Astrocyte of the cerebellum (primary cell): ENCODE measurements around the gene COPRS.
"Not testable (repeated sequence)": the region's sequence is repeated elsewhere in the genome, so short reads cannot be mapped to it uniquely, and the experiment has no call there.

Source experiments
- DNase-seq: peaks from one replicate; pipeline ENCODE4 v3.0.0-alpha.2; 2011; ENCODE audit warnings: low read depth
- H3K4me3 ChIP-seq: 2 replicates; pipeline ENCODE4 v1.5.1; 2011; ENCODE audit warnings: mild to moderate bottlenecking, low read depth, low read length, moderate library complexity
- CTCF ChIP-seq: IDR thresholded peaks from 2 replicates; pipeline ENCODE4 v1.5.1; 2012; ENCODE audit warnings: low read length, low read depth, moderate library complexity, mild to moderate bottlenecking; ENCODE audit errors: missing control alignments
- in situ Hi-C: cut with HindIII; loops from 2 replicates; pipeline ENCODE4 v1.10.0; 2017; ENCODE audit warnings: low sequenced_read_pairs

The COPRS gene

GRCh38 chr17:31815212-31815730 lies 43.8 kb downstream of the COPRS start:
- no peak overlapping the region for H3K4me3 ChIP-seq
- TF ChIP-seq CTCF: no peak
- DNase-seq: no peak
- in situ Hi-C loops: no loop called here

GRCh38 chr17:31811101-31811500 lies 47.9 kb downstream of the COPRS start:
- TF ChIP-seq CTCF: no peak
- no peak for DNase-seq
- H3K4me3 ChIP-seq: no peak overlapping the region
- in situ Hi-C loops: no loop called here

GRCh38 chr17:31809876-31810275 lies 49.2 kb downstream of the COPRS start:
- in situ Hi-C loops: loop anchor here (10.0 kb wide), 1 partner anchor 65 kb away; no protein-coding TSS in a partner anchor
- not testable (repeated sequence) for DNase-seq

GRCh38 chr17:31808521-31809050 lies 50.5 kb downstream of the COPRS start:
- in situ Hi-C loops: loop anchor here (10.0 kb wide), 1 partner anchor 66 kb away; no protein-coding TSS in a partner anchor
- no peak for TF ChIP-seq CTCF
- H3K4me3 ChIP-seq: no peak overlapping the region
- DNase-seq: no peak

More at GRCh38 chr17:31809876-31810275, 49.2 kb downstream of the COPRS start:
- not testable (repeated sequence) for H3K4me3 ChIP-seq

GRCh38 chr17:31807846-31808245 lies 51.2 kb downstream of the COPRS start:
- in situ Hi-C loops: loop anchor here (10.0 kb wide), 1 partner anchor 67 kb away; no protein-coding TSS in a partner anchor
- no peak overlapping the region for H3K4me3 ChIP-seq
- DNase-seq: no peak
- no peak for TF ChIP-seq CTCF

- no peak overlapping the region for H3K4me3 ChIP-seq
- in situ Hi-C loops: loop anchor here (10.0 kb wide), 1 partner anchor 68 kb away; no protein-coding TSS in a partner anchor
- no peak for TF ChIP-seq CTCF
- no peak for DNase-seq
Observed at GRCh38 chr17:31806921-31807320, 52.1 kb downstream of the COPRS start.

GRCh38 chr17:31803494-31804213 lies 55.4 kb downstream of the COPRS start:
- TF ChIP-seq CTCF: no peak
- in situ Hi-C loops: loop anchor here (10.0 kb wide), 1 partner anchor 71 kb away; no protein-coding TSS in a partner anchor
- no peak overlapping the region for H3K4me3 ChIP-seq
- no peak for DNase-seq
